ENCODE measurements around the gene SRR.
"Not testable (repeated sequence)": the region's sequence is repeated elsewhere in the genome, so short reads cannot be mapped to it uniquely, and the experiment has no call there.

SRR gene

DNA sequence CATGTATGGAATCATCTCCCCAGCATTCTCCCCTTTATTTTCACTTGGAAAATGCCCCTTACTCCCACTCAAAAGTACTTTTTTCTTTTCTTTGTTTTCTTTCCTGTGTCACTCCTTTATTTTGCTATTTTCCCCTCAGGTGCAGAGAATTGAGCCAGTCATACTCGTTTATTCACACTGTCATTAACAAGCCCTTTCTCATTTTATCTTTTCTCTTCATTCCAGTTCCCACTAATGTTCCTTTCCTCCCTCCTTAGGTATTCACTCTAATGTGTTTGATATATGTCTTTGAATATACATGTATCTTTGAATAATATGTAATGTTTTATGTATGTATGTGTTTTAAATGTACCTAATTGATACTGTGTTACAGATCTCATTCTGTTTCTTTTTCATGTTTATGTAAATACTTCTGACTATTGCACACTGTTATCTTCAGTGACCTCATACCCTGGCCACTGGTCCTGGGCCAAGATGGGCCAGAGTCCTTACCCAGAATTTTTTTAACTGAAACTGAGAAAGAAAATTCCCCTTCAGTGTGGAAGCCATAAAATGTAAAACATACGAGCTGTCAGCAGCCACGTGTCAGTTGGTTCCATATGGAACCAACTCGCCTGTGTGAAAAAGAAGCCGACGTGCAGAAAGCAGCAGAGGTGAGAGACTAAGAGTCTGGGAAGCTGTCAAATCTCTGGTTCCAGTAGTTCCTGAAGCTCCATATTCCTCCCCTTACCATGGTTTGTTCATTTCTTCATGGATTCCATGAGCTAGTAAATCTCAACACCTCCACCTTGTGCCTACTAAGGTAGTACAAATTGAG, 5.8 kb downstream of the SRR start:
- ATAC-seq (ENCODE audit: low read depth), result no peak

DNA sequence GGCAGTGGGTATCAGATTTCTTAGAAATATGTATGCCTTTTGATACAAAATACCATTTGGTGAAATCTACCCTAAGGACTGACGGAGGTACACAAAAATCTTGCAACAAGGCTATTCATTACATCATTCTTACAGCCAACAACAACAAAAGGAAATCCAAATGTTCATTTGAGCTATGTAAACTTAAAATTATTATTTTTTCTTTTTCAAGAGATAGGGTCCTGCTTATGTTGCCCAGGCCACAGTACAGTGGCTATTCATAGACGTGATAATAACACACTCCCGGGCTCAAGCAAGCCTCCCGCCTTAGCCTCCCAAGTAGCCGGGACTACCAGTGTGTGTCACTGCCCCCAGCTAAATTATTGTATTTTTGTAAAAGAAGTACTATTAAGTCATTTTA, 9.0 kb downstream of the SRR start:
- no peak overlapping the region for H3K4me3 Mint-ChIP-seq
- H3K36me3 Mint-ChIP-seq, result no peaks in the 10 kb centered on the region
- no peak for DNase-seq (ENCODE audit: low spot score in 2 of 2)
- peaks cover 3% of the 10 kb centered on the region for H3K4me1 Mint-ChIP-seq
- no peak for ATAC-seq (ENCODE audit: low read depth)
- no peaks in the 10 kb centered on the region for H3K27me3 Mint-ChIP-seq
- H3K9me3 Mint-ChIP-seq, result no peaks in the 10 kb centered on the region
- no peak overlapping the region for H3K27ac Mint-ChIP-seq

More for the DNA sequence above, 5.8 kb downstream of the SRR start:
- peaks cover 14% of the 10 kb centered on the region for H3K4me1 Mint-ChIP-seq
- H3K9me3 Mint-ChIP-seq, result no peaks in the 10 kb centered on the region
- no peaks in the 10 kb centered on the region for H3K27me3 Mint-ChIP-seq
- H3K4me3 Mint-ChIP-seq, result no peak overlapping the region
- DNase-seq (ENCODE audit: low spot score in 2 of 2), result no peak
- H3K36me3 Mint-ChIP-seq, result no peaks in the 10 kb centered on the region
- no peak overlapping the region for H3K27ac Mint-ChIP-seq

DNA sequence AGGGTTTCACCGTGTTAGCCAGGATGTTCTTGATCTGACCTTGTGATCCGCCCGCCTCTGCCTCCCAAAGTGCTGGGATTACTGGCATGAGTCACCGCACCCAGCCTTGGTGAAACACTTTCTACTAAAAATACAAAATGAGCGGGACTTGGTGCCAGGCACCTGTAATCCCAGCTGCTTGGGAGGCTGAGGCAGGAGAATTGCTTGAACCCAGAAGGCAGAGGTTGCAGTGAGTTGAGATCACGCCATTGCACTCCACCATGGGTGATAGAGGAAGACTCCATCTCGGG, 13.1 kb downstream of the SRR start:
- not testable (repeated sequence) for H3K4me3 Mint-ChIP-seq; H3K27ac Mint-ChIP-seq; DNase-seq (ENCODE audit: low spot score in 2 of 2); ATAC-seq (ENCODE audit: low read depth); H3K4me1 Mint-ChIP-seq; H3K27me3 Mint-ChIP-seq; H3K36me3 Mint-ChIP-seq; H3K9me3 Mint-ChIP-seq

DNA sequence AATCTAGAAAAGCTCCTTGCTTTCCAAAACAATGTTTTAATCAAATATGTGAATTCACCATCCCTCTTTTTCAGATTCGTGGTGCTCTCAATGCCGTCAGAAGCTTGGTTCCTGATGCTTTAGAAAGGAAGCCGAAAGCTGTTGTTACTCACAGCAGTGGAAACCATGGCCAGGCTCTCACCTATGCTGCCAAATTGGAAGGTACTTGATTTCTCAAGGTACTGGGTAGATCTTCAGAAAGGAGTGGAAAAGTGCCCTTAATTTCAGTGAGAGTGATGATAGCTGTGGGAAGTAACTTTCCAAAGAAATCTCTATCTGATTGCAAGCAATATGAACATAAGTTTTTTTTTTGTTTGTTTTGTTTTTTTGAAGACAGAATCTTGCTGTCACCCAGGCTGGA, 14.0 kb downstream of the SRR start:
- no peak for ATAC-seq (ENCODE audit: low read depth)
- Mint-ChIP-seq H3K4me1 (no peaks in the 10 kb centered on the region), H3K4me3 (no peak overlapping the region), H3K36me3 (peaks cover 12% of the 10 kb centered on the region), H3K27ac (no peak overlapping the region), H3K27me3 (no peaks in the 10 kb centered on the region), H3K9me3 (no peaks in the 10 kb centered on the region)
- DNase-seq (ENCODE audit: low spot score in 2 of 2), result no peak

DNA sequence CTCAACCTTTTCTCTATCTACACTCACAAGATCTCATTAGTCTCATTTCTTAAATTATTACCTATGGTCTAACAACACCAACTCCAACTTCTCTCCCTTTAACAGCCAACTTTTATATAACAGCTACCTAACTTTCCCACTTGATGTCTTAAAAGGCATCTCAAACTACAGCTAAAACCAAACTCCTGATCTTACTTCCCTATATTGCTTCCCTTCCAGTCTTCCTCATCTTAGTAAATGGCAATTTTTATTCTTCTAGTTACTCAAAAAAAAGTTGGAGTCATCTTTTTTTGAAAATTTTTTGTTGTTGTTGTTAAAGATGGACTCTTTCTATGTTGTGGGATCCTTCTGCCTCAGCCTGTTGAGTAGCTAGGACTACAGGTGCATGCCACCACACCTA, 15.3 kb downstream of the SRR start:
- Mint-ChIP-seq H3K4me3 (no peak overlapping the region), H3K36me3 (peaks cover 19% of the 10 kb centered on the region), H3K4me1 (no peaks in the 10 kb centered on the region), H3K9me3 (no peaks in the 10 kb centered on the region), H3K27ac (no peak overlapping the region), H3K27me3 (no peaks in the 10 kb centered on the region)
- DNase-seq (ENCODE audit: low spot score in 2 of 2), result no peak
- no peak for ATAC-seq (ENCODE audit: low read depth)

DNA sequence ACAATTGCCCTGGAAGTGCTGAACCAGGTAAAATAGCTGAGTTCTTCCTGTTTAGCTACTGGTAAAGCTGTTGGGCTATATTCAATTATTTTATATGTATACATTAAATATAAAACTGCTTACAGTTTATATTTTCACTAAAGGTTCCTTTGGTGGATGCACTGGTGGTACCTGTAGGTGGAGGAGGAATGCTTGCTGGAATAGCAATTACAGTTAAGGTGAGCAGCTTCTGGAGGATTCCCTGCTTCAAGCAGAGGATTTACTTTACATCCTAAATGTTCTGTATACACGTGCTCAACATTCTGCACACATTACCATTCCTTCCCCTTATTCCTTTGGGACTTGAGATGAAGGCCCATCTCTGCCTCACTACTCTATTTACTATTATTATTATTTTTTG, 17.6 kb downstream of the SRR start:
- no peaks in the 10 kb centered on the region for H3K27me3 Mint-ChIP-seq
- no peaks in the 10 kb centered on the region for H3K9me3 Mint-ChIP-seq
- DNase-seq (ENCODE audit: low spot score in 2 of 2) (no peak), ATAC-seq (ENCODE audit: low read depth) (no peak)
- no peaks in the 10 kb centered on the region for H3K4me1 Mint-ChIP-seq
- H3K36me3 Mint-ChIP-seq, result peaks cover 26% of the 10 kb centered on the region
- no peak overlapping the region for H3K4me3 Mint-ChIP-seq
- H3K27ac Mint-ChIP-seq, result no peak overlapping the region

DNA sequence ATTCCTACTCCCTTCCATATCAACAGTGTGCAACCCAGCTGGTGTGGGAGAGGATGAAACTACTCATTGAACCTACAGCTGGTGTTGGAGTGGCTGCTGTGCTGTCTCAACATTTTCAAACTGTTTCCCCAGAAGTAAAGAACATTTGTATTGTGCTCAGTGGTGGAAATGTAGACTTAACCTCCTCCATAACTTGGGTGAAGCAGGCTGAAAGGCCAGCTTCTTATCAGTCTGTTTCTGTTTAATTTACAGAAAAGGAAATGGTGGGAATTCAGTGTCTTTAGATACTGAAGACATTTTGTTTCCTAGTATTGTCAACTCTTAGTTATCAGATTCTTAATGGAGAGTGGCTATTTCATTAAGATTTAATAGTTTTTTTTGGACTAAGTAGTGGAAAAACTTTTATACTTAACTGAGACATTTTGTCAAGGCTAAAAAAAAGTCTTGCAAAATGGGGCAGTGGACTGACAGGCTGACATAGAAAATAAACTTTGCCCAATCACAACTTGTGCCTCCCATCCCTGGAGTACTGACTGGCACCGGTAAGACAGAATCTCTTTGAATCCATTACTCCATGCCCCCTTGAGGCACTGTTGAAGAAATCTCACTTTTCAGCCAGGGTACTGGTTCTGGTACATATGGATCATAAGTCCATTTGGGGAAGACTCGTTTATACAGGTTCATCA, 20.0 kb downstream of the SRR start:
- Mint-ChIP-seq H3K4me1 (no peaks in the 10 kb centered on the region), H3K36me3 (peaks cover 24% of the 10 kb centered on the region), H3K4me3 (no peak overlapping the region), H3K27me3 (no peaks in the 10 kb centered on the region), H3K9me3 (no peaks in the 10 kb centered on the region), H3K27ac (no peak overlapping the region)
- ATAC-seq (ENCODE audit: low read depth) (no peak), DNase-seq (ENCODE audit: low spot score in 2 of 2) (no peak)

DNA sequence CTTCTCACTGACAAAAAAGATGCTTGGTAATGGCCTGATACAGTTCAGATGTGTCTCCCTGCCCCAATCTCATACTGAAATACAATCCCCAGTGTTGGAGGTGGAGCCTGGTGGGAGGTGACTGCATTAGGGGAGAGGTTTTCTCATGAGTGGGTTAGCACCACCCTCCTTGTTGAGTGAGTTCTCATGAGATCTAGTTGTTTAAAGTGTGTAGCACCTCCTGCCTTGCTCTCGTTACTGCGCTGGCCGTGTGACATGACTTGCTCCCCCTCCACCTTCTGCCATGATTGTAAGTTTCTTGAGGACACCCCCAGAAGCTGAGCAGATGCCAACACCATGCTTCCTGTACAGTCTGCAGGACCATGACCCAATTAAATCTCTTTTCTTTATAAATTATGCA, 27.6 kb downstream of the SRR start:
- Mint-ChIP-seq H3K9me3 (no peaks in the 10 kb centered on the region), H3K4me1 (peaks cover 15% of the 10 kb centered on the region), H3K4me3 (no peak overlapping the region), H3K27ac (no peak overlapping the region), H3K27me3 (no peaks in the 10 kb centered on the region), H3K36me3 (peaks cover 13% of the 10 kb centered on the region)
- ATAC-seq (ENCODE audit: low read depth) (no peak), DNase-seq (ENCODE audit: low spot score in 2 of 2) (no peak)

DNA sequence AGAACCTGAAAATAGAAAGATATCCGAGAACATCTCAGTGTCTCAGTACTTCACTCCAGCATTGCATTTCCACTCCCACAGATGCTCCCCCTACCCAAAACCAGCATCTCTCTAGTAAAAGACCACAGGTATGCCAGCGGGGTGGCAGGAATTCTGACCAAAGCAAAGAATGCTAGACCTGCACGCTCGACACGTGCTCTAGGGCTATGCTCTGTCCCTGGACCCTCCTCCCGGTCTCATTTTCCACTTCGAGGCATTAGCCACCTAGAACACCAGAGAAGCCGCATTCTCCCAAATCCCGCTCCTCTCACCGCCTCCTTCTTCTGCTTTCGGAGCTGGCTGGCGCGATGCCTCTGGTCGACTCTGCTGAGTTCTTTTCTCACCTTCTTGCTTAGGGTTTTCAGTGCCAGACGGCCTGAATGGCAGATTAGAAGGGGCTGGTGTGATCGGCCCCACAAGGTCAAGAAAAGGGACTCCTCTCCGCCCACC, 32.0 kb downstream of the SRR start:
- H3K4me3 Mint-ChIP-seq, result peak overlapping the region; percentile 100
- H3K4me1 Mint-ChIP-seq, result peaks cover 19% of the 10 kb centered on the region
- H3K9me3 Mint-ChIP-seq, result no peaks in the 10 kb centered on the region
- ATAC-seq (ENCODE audit: low read depth) (no peak), DNase-seq (ENCODE audit: low spot score in 2 of 2) (no peak)
- peaks cover 5% of the 10 kb centered on the region for H3K36me3 Mint-ChIP-seq
- peak overlapping the region; percentile 97 for H3K27ac Mint-ChIP-seq
- H3K27me3 Mint-ChIP-seq, result no peaks in the 10 kb centered on the region

DNA sequence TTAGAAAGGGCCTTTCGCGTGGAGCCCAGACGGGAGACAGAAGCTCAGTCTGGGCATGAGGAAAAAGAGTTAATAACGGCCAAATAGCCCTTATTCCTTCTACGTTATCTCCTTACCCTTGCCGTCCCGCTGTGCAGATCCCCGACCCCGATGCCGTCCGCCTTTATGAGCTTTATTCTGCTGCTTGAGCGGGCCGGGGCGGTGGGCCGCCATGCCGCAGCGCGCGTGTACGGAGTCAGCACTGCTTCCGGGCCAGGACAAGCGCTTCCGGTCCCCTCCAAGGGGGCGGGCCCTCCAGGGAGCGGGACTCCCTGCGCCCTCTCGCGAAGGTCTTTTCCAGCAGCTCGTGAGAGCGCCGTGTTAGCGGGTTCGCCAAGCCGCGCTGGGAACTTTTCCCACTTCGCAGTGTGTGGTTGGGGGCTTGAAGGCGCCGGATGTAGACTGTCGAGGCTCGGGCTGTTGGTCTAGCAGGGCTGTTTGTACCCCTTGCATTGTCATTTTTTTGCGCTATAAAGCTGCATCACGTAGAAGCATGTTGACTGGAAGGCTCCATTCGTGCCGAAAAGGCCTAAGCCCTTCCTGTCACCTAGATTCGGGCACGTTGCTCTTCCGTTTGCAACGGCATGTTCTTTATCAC, 32.6 kb downstream of the SRR start, which contains the start of gene TSR1:
TSS of gene TSR1 (minus strand) at position 243 of the 637 bp plus-strand sequence. CDS start at position 213, 30 bp downstream.
- no peaks in the 10 kb centered on the region for H3K9me3 Mint-ChIP-seq
- DNase-seq (ENCODE audit: low spot score in 2 of 2), result peak; percentile 76 to 78
- H3K4me3 Mint-ChIP-seq, result peak within 1 kb of the TSS; percentile 100
- ATAC-seq (ENCODE audit: low read depth), result peak; percentile 81
- H3K27me3 Mint-ChIP-seq, result no peaks in the 10 kb centered on the region
- H3K27ac Mint-ChIP-seq, result peak within 1 kb of the TSS; percentile 97
- H3K4me1 Mint-ChIP-seq, result peaks cover 19% of the 10 kb centered on the region
- peaks cover 5% of the 10 kb centered on the region for H3K36me3 Mint-ChIP-seq

DNA sequence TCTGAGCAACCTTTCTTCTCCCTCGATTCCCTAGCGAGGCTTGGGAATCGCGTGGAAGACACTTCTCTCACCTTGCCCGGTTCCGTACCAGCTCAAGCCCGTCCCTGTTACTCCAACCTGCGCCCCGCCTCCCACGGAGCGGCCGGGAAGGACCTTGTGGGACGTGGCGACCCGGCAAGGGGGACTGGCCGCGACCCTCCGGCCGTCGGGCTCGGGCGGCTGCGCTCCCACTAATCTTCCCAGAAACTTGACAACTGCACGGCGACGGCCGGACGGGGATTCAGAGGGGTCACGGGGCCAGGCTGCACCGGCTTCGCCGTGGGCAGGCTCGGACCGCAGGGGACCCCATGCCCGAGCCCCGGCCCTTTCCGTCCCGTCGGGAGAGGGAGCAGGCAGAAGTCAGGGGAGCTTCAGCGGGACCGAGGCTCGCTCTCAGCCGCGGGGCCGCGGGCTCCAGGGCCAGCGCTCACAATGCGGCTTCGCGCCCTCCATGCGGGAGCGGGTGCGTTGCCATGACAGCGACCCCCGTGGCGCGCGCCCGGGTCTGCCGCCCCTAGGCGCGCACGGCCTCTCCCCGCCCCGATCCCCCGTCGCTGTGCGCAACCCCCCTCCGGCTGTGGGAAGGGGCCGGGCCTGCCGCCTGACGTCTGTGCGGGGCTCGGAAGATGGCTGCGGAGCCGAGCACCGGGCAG, 33.2 kb downstream of the SRR start, which contains the start of gene SGSM2:
TSS of gene SGSM2 (plus strand) at position 650 of the 692 bp plus-strand sequence. CDS start 188 bp downstream, outside the sequence.
- peak; percentile 32 to 57 for DNase-seq (ENCODE audit: low spot score in 2 of 2)
- peak; percentile 62 for ATAC-seq (ENCODE audit: low read depth)
- Mint-ChIP-seq H3K9me3 (no peaks in the 10 kb centered on the region), H3K36me3 (peaks cover 9% of the 10 kb centered on the region), H3K27ac (peak within 1 kb of the TSS; percentile 97), H3K4me1 (peaks cover 19% of the 10 kb centered on the region), H3K4me3 (peak within 1 kb of the TSS; percentile 100), H3K27me3 (no peaks in the 10 kb centered on the region)

DNA sequence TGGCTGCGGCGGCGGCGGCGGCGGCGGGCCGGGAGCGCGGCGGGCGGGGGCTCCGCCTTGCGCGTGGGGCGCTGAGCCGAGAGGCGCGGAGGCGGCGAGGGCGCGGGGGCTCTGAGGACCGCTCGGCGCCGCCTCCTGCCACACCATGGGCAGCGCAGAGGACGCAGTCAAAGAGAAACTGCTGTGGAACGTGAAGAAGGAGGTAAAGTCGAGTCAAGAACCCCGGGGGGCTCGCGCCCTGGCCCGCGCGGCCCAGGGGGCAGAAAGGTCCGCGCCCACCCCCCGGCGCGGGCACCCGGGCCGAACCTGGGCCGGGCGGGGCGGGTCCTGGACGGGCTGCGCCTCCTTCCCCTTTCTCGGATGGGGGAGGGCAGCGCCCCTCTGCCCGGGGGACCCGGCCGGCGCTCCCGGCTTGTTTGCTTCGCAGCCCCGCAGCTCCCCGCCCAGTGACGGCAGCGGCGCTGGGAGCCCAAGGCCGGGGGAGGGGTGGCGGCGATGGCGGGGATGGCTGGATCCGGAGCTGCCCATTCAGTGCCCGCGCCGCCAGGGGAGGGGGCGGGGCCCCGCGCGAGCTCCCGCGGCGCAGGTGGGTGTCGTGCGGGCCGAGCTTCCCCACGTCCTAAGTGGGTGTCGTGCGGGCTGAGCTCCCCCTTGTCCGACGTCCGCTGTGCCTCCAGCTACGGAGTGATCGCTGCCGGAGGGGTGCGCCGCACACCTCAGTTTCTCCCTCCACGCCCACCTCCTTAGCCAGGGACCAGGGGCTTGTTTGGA, 34.0 kb downstream of the SRR start:
- Mint-ChIP-seq H3K27ac (peak overlapping the region; percentile 69), H3K36me3 (peaks cover 9% of the 10 kb centered on the region)
- peak; percentile 32 to 55 for DNase-seq (ENCODE audit: low spot score in 2 of 2)

DNA sequence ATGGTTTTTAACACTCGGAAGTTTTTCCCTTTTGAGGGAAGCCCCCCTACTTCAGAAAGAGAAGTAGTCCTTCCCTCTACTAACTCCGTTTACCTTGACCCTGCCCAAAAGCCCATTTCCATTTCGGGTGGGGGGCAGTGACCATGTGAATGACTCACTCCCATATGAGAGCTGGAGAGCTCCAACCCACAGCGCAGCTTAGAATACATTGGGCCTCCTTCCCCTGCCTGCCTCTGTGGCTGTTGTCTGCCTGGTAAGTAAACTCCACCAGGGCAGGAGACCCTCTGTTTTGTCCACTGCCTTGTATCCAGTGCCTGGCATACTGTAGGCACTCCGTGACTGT, 34.5 kb downstream of the SRR start:
- H3K36me3 Mint-ChIP-seq, result peaks cover 9% of the 10 kb centered on the region
- peak overlapping the region; percentile 69 for H3K27ac Mint-ChIP-seq
- peaks cover 19% of the 10 kb centered on the region for H3K4me1 Mint-ChIP-seq
- peak overlapping the region; percentile 83 for H3K4me3 Mint-ChIP-seq
- ATAC-seq (ENCODE audit: low read depth), result no peak
- no peaks in the 10 kb centered on the region for H3K27me3 Mint-ChIP-seq
- no peak for DNase-seq (ENCODE audit: low spot score in 2 of 2)
- no peaks in the 10 kb centered on the region for H3K9me3 Mint-ChIP-seq

More for the DNA sequence above, 34.0 kb downstream of the SRR start:
- H3K4me1 Mint-ChIP-seq, result peaks cover 19% of the 10 kb centered on the region
- H3K27me3 Mint-ChIP-seq, result no peaks in the 10 kb centered on the region
- H3K9me3 Mint-ChIP-seq, result no peaks in the 10 kb centered on the region
- H3K4me3 Mint-ChIP-seq, result peak overlapping the region; percentile 100
- peak; percentile 48 for ATAC-seq (ENCODE audit: low read depth)
